22Rv1 (cell line): ENCODE data around the gene ATP2C1.

Experiments
- CTCF ChIP-seq: fragments of 450-650 bp; IDR thresholded peaks from 2 replicates; pipeline ENCODE4 v1.5.1; 2017; ENCODE audit warnings: mild to moderate bottlenecking
- ZFX ChIP-seq: fragments of 450-650 bp; IDR thresholded peaks from 2 replicates; pipeline ENCODE4 v1.6.1; 2017; ENCODE audit warnings: antibody characterized with exemption, borderline replicate concordance

GRCh38 chr3:130976706-130977105 lies 82.8 kb downstream of the ATP2C1 start:
- no peak for TF ChIP-seq CTCF
- no peak for TF ChIP-seq ZFX
